GM21390 (cell line): Measurements from ENCODE around the gene TAOK3.
"Not testable (repeated sequence)": the region's sequence is repeated elsewhere in the genome, so short reads cannot be mapped to it uniquely, and the experiment has no call there.

Experiments used
- ATAC-seq: cut with Tn5 transposase; IDR thresholded peaks from one replicate; pipeline ENCODE4 v1.9.1; 2021; ENCODE audit not compliant: unreplicated experiment

Gene TAOK3

GRCh38 chr12:118344829-118345228 lies 27.9 kb downstream of the TAOK3 start:
- no peak for ATAC-seq

- ATAC-seq: no peak
These were observed 30.6 kb downstream of the TAOK3 start for GRCh38 chr12:118342090-118342489.

GRCh38 chr12:118337194-118337838 lies 35.4 kb downstream of the TAOK3 start:
- ATAC-seq: no peak

GRCh38 chr12:118336123-118336522 lies 36.6 kb downstream of the TAOK3 start:
- ATAC-seq: no peak

- ATAC-seq: no peak
These were observed 37.7 kb downstream of the TAOK3 start for GRCh38 chr12:118334939-118335567.

GRCh38 chr12:118334241-118334640 lies 38.5 kb downstream of the TAOK3 start:
- ATAC-seq: no peak

GRCh38 chr12:118332511-118332910 lies 40.2 kb downstream of the TAOK3 start:
- ATAC-seq: no peak

- peak; percentile 78 for ATAC-seq
These were observed 42.2 kb downstream of the TAOK3 start for GRCh38 chr12:118330421-118331018.

GRCh38 chr12:118328486-118329330 lies 44.0 kb downstream of the TAOK3 start:
- ATAC-seq: no peak

- ATAC-seq: no peak
These were observed 45.3 kb downstream of the TAOK3 start for GRCh38 chr12:118327391-118327790.

GRCh38 chr12:118326991-118327390 lies 45.7 kb downstream of the TAOK3 start:
- no peak for ATAC-seq

- ATAC-seq: no peak
These were observed 47.6 kb downstream of the TAOK3 start for GRCh38 chr12:118325081-118325480.

GRCh38 chr12:118319627-118320026 lies 53.1 kb downstream of the TAOK3 start:
- no peak for ATAC-seq

- no peak for ATAC-seq
These were observed 54.0 kb downstream of the TAOK3 start for GRCh38 chr12:118318744-118319143.

GRCh38 chr12:118317729-118318128 lies 55.0 kb downstream of the TAOK3 start:
- no peak for ATAC-seq

GRCh38 chr12:118315821-118316220 lies 56.9 kb downstream of the TAOK3 start:
- no peak for ATAC-seq

- ATAC-seq: peak; percentile 61
These were observed 60.1 kb downstream of the TAOK3 start for GRCh38 chr12:118312578-118312977.

GRCh38 chr12:118311666-118312065 lies 61.0 kb downstream of the TAOK3 start:
- ATAC-seq: no peak

GRCh38 chr12:118310320-118310719 lies 62.4 kb downstream of the TAOK3 start:
- no peak for ATAC-seq

- not testable (repeated sequence) for ATAC-seq
These were observed 64.7 kb downstream of the TAOK3 start for GRCh38 chr12:118308006-118308405.
